ENCODE data around the gene HOXB3.

The HOXB3 gene

DNA sequence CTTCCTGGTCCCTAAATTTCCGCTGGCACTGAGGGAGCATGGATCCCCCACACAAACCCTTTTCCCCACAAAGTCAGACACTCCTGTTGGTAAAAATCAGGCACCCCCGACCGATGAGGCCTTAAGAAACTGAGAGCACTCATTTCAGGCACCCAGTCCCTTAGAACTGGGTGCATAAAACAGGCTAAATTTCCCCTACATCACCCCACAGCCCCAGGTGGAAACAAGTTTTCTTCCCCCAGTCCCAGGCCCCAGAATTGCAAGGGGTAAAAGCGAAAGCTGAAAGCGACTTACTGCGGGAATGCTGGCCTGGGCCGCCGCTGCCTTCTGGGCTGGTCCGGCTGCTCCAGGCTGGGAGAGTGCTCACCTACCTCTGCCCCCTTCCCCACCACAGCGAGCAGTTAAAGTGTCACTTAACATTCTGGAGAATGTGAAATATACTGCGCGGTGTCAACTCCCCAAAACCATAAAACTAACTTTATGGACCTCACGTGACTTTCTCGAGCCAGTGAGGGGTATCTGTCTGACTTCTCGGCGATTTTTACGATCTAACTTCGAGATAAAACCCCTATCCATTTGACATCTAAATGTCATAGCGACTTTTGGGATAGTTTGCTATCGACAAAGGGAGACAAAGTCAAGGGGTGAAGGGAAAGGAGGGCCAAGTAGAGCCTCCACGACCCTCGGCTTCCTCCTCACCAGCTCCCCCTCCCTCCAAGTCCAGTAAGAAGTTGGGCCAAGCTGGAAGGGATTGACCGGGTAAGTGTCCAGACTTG lies at the start of gene HOXB3:
Gene HOXB3 (minus strand): TSS at position 411 of the 776 bp plus-strand sequence. CDS start 37,767 bp downstream, outside the sequence.
- DNase-seq, result no peak

DNA sequence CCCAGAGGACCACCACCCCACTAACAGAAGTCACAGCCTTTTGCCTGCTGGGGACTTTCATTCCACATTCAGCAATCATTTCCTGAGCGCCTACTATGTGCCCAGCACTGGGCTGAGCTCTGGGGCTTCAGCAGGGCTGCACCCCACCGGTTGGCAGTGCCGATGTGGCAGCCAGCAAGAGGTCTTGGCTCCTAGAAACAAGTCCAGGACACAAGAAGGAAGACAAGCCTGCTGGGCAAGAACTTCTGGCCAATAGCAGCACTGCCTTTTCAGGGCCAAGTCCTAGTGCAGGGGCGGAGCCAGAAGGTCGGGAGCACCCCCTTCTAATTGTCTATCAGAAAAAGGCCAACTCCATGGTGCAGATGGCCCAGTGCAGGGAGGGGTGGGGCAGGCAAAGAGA lies 49.1 kb upstream of the HOXB3 start:
- DNase-seq, result no peak

DNA sequence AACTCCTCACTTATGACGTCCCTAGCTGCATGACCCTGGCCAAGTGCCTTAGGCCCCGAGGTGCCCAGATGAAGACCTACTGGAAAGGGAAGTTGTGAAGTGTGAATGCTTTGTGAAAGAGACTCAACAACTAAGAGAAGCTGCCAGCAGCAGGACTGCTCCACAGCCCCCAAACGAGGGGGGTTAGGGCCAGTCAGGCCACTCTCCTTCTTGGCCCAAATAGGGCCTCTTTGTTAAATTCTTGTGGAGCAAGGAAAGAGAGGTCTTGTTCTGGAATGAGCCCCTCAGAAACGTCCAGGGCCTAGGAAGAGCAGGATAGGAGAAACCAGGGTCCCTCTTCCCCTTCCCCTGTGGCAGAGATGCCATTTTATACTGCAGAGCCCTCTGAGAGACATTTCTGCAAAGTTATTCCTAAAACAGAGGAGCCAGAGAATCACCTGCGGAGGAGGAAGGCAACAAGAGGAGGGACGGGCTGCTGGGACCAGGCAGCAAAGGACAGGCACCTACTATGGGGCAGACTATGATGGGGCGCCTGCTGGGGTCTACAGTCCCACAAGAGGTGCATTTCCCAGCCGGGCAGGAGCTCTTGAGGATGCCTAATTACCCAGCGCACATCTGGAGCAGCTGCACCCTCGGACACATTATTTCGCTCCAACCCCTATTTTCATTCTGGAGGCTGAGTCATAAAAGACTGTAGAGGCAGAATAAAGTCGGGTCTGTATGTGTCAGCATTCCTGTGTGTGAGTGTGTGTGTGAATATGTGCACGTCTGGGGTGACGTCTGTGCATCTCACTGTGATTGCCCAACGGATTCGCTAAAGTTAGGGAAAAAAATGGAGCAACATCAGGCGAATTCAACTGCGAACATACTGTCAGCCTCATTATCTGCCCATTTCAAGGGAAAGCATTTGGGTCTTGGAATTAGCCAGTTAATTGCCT lies 47.6 kb upstream of the HOXB3 start:
- no peak for DNase-seq

DNA sequence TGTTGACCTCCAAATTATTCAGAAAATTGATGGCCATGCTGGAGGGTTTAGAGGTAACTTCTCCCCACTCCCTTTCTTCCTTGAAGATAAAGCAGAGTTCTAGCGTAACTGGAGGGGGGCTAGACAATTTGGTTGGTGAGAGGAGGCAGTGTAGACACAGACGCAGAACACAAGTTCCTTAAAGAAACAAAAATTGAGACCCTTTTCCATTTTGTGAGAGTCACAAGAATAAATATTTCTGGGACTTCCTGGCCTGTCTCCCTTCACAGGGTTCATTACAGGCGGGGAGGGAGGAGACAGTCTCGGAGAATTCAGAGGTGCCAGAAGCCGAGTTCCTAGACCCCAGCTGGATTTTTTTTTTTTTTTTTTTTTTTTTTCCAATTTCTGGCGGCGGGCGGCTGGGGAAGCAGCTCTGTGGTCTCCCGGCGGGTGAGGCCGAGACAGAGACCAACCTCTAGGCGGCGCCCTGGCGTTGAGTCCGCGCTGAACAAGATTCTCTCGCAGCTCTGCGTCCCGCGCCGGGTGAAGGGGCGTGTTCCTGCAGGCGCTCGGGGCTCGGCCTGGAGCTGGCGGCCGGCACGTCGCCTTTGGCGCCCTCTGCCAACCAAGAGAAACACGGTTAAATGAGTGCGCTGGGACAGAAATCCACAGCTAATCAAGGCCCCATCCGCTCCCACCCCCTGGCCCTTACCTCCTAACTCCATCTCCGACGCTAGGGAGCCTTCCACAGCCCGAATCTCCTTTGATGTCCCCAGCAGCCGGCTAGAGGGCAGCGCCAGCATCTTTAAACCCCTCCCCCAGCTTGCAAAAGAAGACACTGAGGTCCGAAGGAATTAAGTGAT lies 46.4 kb upstream of the HOXB3 start:
- peak; percentile 49 for DNase-seq

DNA sequence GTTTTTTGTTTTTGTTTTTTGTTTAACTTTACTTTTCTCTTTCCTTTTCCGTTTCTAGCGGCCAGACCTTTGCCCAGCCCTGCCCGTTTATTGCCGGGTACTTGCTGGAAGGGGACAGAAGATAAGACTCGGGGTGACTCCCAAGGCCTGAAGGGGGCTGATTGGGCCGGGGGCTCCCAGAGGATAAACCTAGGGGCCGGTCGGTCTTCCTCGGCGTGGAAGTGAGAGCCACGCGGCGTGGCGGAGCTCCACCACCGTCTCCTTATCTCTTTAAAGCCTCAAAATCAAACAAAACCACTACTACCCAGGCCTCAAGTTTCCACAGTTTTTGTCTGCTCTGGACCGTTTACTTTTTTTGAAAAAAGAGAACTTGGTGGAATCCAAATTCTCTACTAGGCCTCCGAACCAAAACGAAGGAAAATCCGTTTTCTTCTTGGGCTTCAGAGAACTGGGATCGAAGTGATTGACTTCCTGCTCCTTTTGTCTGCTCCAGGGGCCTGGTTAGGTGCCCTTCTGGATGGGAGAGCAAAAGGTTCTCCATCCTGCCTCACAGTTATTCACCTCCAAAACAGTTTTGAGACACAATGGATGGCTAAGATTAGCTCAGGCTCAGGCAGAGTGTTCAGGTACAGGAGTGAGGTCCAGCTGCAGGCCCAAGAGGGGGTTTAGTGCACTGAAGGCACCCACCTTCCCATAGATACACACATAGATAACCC lies 44.6 kb upstream of the HOXB3 start:
- no peak for DNase-seq

DNA sequence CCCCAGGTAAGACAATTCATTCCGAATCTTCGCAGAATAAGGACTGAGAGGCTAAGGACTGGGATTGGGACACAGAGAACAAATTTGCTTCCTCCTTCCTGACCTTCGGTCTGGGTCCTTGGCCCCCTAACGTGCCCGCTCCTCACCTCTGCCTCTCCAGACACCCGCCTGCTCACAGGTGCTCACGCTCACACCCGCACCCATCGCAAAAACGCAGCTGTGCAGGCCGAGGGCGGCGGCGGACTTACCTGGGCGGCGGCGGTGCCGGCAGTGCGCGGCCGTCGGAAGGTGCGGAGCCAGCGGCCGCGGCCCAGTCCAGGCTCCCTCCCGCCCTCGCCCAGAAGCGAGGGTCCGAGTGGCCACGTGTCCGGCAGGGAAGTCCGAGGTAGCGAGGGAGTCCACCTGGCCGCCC lies 43.2 kb upstream of the HOXB3 start:
- DNase-seq, result no peak

DNA sequence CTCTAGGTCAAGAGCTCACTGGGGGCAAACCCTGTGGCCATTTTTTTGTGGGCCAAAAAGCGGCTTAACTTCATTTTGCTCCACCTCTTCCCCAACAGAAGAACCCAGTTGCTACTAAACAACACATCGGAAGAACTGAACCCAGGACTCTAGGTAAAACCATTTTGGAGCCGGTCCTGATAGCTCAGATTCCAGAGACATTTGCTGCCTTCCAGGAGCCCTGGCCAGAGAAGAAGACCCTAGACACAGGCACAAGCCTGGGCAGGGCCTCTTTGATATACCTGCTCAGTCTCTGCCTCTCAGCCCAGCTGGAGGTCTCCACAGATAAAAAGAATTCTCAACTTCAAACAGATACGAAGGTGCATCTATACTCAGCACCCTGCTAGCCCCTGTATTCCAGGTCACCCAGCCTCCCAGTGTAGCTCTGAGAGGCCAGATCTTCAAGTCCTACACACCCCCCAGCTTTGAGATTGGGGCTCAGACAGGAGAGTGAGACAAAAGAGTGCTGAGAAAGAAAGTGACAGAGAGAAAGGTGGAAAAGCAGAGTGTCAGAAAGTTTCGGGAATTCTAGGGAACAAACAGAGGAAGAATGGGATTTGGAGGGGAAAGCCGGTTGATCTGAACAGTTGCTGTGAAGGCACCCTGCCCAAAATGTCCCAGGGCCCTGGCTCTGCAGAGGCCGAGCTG lies 42.7 kb upstream of the HOXB3 start:
- no peak for DNase-seq

DNA sequence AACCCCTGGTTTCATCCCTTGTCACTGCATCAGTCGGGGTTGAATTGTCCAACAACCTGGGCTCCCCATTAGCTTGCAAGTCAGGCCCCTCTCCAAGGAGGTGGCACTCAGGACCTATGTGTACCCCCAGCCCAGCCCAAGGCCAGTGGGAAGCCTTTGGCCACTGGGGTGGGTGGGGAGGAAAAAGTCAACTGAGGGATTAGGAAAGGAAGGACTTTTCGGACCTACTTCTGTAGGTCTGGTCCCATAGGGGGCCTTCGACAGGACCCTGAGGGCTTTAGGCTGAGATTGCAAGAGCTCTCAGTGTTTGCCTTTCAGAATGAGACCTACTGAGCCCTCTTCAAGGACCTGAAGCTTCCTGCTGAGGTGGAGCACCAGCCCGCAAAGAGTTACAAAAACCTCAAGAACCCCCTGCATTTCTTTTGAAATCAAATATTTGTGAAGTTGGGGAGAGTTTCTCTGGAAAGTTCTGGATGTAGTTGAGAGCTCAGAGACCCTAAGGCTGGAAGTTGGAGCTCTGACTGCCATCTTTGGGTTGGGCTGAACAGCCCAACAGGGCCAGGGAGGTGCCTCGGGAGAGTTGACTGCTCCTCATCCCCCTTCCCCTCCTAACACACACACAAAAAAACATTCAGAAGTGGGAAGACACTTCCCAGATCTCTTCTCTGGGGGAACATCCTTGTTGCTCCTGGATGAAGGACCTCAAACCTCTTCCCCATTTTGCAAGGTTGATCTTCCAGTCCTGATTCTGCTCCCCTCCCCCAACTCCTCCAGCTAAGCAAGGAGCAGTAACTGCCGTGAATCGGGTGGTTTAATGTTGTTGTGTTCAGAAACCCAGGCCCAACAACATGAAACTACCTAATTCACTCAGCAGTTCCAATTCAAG lies 41.9 kb upstream of the HOXB3 start:
- no peak for DNase-seq

DNA sequence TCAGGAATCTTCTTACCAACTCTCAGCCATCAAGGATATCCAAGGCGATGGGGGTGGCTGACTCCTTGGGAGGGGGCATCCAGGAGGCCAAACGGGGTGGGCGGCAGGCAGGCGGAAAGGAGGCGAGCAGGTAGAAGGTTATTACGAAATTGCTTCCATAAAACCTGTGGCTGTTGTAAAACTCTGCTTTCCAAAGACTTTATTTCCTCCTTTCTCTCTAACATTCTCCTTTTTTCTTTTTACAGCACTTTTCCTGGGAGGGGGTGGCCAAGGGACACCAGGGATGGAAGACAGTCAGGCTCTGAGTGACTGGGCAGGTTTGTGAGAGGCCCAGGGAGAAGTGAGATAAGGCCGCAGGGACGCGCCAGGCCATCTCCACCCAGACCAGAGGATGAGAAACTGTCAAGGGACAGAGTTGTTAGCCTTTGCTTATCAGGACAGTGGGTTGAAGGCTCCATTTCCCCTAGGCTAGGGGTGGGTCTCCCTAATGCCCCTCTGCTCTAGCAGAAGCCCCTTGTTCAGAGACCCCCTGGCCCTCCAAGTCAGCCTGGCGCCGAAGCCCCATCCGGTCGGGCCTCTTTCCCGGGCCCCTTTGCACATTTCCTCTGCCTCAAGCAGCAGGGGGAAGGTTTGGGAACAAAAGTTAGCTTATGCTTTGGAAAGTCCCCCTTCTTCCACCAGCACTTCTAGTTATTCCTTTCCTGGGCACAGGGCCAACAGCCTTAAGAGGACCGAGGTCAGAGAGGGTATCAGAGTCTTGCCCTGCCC lies 41.1 kb upstream of the HOXB3 start:
- DNase-seq, result no peak

DNA sequence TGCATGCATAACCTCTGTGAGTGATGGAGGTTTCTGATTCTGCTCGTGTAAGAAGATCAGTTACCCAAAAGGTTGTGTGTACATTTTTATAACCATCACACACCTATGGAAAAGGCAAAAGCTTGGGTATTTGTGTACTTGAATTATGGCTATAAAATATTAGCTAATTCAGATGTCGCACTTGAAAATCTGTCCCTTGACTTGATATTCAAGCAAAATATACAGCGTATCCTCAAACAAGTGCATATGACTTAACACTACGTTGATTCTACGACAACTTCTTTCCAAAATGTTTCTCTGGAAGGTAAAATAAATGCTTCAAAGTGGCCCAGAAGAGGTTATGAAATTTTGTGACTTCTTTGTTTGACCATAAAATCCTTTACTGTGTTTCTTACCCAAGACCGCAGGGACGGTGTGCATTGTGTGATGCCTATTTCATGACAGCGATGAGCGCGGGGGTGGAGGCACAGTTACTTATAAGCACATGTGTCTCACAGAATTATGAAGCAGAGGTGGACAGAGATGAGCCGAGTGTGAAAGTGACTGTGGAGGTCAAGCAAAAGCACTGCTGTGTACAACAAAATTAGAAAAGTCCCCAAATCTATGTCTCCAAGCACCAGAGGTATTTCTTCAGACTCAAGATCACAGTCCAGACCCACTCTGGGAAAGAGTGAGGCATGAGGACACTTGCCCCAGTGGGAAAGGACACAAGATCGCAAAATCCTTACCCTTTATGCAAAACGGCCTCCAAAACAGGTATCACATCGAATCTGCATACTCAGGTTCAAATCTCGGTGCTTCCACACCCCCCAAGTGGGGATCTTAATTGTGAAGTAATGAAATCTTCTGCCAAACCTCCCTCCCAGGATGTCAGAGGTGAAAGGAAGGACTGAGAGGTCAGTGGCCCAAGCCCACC lies 40.2 kb upstream of the HOXB3 start:
- DNase-seq, result no peak

DNA sequence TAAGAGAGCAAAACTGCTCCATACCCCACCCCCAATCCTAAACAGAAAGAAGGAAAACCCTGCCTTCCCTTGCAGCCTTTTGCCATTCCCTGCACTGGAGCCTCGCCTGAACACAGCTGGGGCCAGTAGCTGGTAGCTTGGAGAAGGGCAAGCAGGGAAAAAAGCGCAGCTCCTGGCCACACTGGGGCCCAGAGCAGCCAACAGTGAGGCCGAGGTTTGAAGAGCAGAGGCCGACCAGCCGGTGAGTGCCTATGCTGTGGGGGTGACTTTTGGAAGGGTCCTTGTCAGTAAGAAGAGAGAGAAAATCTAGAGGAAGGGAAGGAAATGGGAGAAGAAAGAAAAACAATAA lies 39.3 kb upstream of the HOXB3 start:
- DNase-seq, result no peak

DNA sequence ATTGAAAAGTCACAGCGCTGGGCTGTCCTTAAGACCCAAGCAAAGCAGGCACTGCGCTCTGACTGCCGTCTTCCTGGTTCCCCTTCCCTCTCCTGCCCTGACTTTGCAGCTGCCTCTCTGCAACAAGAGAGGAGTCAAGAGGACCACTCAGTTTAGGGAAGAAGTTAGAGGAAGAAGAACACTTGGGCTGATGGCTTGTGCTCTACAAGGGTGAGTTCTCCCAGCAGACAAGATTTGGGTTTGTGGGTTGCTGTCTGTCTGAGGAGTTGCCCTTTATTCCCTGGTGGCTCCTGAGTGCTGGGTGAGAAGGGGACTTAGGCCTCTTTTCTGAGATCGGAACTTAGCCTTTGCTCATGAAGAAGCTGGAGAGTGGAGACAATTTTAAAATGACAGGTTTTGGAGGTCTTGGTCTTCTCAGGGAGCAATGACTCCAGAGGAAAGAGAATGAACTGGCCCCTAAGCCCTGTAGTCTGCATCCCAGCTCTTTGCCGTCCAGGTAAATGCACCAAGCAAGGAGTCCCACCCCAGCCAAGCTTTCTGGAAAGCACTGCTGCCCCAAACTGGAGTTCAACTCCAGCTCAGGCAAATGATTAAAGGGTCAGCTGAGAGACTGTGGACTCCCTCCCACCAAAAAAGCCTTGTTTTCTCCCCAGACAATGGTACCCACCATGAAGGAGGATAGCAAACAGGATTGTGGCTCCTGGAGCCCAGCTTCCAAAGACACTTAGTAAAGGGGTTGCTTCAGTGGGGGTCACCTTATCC lies 38.8 kb upstream of the HOXB3 start:
- no peak for DNase-seq

DNA sequence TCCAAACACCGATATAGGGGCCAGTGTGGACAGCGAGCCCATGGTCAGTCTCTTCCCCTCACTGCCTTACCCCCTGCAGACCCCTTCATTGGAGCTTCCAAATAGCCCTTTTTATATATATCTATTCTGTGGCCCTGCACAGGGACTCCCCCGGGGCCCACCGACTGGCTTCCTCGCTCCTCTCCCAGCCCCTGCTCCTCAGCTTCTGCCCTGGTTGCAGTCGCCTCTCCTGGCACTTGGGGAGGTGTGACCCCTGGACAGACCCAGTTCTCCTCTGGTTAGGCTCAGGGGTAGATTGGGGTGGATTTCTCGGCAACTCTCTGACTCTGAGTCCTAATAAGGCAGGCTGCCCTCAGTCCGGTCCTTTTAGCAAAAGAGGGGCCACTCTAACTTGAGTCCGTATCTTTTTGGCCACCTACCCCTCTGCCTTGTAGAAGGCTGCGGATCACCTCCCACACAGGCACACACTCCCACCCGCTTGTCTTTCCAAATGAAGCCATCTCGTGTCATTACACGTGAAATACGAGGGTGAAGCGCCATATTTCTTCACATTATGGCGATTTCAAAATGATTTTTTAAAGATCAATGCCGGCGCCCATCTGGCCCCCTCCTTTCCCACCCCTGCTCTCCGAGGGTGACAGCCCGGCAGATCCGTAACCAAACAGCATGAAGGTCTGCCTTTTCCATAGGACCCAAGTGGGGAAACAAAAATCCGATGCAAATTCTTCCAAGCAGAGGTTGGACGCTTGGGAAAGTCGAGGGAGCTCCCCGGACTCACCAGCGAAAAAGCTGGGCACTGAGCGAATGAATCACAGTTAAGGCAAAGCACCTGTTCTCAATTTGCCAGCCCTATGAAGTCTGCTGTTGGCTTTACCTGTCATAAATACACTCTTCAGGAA lies 37.8 kb upstream of the HOXB3 start:
- no peak for DNase-seq

DNA sequence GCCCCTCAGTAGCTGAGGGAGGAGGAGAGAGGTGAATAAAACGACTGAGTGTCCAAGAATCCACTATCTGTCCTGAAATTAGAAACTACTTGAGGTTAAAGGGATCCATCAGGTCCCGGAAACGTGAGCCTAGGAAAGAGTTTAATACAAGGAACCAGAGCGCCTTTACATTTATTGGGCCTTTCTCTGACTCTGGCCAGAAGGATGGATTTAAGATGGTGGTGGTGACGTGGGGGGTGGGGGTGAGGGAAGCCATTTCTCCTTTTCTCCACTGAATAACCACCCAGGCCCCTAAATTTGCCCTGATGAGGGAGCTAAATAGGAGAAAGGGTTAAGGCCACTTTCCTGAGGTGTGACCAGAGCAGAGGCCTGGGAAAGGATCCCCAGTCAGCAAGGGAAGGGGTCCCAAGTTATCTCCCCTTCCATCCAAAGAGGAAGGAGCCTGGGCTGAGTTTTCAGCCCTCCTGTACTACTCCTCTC lies 37.1 kb upstream of the HOXB3 start:
- DNase-seq, result no peak

DNA sequence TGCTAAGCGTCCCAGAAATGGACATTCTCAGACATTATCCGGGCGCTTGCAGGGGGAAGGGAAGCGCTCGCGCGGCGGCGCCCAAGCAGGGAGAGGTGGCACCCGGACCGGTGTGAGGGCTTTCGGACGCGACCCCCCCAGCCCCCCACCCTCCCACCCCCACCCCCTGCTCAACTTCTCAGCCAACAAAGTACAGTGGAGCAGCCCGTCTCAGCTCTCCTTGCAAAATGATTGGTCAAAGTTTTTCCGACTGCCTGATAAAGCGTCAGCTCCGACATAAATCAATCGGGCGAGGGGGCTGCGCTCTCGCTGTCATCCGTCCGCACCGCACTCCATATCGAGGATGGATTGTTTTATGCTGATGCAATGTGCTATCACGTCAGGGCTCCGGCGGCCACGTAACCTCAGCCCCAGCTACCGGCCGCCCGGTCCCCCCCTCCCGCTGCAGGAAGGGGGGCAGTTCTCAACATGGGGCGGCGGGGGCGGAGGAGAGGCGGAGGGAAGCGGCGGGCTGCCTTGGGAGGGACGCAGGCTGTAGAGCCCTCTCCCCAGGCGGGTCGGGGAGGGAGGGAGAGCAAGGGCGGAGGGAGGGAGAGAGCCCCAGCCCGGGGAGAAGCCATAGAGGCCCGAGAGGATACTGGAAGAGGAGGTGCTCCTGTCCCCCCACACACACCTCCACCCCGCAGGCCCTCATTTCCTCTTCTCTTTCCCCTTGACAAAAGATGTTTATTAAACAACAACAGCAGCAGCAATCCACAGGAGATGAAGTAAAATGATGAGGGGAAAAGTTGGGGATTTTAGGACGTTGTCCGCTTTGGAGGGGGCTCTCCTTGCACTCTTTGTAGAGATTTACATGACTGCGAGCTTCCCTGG lies 36.4 kb upstream of the HOXB3 start, which contains the start of gene HOXB9:
Gene HOXB9 (minus strand): TSS at position 114 of the 873 bp plus-strand sequence. CDS start 89 bp downstream, at position 25.
- DNase-seq, result peak; percentile 60
